ENCODE data around the gene NEO1.

The NEO1 gene

DNA sequence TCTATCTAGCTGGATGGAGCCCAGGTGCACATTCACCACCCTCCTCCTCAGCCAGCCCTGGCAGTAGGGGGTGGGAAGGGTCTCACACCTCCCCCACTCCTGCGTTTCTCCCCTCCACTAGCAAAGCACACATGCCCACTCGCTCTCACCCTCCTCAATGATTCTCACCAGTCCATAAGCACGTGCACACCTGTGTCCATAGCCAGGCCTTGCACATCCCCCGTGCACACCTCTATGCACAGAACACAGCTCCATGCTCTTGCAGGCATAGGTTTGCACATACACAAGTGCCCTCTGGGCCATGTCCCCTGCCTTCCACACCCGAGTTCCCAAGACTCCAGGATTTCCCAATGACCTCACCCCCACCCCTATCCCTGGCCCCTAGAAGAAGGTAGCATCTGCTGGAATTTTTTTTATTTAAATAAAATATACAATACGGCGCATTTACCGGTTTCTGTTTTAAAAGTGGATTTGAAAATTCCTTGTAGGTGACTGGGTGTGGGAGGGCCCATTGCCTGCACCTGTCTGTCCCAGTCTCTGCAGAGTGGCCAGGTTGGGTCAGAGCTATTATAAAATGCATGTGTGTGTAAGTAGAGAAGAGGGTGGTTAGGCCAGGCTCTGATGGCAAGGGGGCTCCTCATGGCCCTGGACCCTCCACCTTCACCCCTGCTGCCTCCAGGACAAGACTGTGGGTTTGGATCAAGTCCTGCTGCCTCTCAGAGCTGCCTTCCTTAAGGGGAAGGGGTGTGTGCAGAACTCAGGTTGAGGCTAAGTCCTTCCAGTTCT is 267.4 kb downstream of the NEO1 start:
- no peak for DNase-seq

DNA sequence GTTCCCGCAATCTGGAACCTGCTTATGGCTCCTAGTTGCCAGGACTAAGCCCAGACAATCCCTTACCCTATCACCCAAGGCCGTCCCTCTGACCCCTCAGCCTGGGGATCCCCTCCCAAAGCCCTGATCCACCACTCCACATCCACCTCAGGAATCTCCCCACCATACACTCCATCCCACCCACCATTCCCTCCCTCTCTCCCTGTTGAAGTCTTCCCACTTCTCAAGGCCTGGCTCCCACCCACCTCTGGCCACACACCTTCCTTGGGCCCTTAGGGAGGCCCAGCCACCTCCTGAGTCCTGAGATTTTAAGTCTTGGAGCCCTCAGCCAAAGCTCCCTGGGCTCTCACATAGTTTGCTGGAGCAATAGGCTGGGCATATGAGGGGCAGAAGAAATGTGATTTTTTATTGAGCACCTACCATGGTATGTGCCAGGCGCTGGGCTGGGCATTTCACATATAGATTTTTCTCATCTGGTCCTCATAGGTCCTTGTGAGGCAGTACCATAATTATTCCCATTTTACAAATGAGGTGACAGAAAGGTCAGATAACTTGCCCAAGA is 268.4 kb downstream of the NEO1 start:
- no peak for DNase-seq

DNA sequence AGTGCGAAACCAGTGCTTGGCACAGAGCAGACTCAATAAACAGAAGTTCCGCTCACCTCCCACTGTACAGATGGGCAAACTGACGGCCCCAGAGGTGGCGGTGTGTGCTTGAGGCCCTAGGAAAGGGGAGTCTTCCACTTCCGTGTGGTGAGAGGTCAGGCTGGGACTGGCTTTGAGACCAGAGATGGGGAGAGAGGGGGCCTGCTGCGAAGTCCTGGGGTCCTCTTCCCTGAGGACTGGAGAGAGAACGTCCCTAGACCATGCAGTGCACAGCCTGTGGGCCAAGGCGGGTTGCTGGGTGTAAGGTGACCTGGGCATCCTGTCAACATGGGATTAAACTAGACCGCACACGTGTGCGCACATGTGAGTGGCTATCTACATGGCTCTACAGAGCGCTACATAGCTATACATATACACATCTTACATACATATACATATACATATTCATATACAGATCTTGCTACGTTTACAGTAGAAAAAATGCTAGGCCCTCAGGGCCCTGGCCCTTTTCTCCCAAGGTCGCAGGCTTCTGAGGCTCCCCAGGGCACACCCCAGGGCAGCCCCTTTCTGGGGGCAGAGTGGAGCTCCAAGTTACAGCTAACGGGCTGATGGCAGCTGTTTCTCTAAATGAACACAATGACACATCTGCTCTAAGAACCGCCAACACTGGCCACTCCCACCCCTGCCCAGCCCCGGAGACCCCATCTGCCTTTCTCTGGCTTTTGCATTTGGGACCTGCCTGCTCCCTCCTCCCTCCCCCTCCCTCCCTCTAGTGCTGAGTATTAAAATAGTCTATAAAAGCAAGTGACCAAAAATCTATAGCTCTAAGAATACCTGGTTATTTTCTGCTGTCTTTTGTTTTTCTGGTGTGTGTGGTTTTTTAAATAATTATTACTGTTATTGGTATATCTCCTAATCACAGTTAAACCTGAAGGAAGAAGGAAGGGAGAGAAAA is 269.5 kb downstream of the NEO1 start:
- DNase-seq = no peak

DNA sequence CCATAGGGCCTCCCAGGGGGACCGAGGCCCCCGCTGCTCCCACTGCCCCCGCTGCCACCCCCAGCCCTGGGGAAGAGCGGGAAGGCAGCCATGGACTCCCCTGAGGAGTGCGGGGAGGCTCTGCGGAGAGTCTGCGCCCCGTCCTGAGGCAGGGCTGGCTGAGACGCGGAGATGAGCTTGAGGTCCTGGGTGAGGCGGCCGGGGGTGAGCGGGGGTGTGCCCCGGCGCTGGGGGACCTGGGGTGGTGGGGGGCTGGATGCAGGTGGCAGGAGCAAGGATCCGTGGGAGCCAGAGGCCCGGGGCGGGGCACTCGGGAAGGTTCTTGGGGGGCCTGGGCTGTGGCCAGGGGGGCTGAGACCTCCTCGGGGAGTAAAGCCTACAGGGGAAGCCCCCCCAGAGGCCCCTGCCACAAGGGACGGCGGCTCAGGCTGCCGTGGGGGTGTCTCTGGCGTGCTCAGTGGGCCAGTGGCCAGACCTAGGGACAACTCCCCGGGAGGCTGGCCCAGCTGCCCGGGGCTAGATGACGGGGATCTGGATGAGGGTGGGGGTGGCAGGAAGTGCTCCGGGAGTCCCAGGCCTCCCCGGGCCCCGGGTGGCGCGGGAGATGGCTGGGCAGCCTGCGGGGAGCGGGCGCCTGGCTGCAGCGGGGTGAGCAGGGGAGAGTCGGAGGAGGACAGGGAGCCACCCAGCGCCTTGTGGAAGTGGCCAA is 270.6 kb downstream of the NEO1 start:
- DNase-seq = no peak

DNA sequence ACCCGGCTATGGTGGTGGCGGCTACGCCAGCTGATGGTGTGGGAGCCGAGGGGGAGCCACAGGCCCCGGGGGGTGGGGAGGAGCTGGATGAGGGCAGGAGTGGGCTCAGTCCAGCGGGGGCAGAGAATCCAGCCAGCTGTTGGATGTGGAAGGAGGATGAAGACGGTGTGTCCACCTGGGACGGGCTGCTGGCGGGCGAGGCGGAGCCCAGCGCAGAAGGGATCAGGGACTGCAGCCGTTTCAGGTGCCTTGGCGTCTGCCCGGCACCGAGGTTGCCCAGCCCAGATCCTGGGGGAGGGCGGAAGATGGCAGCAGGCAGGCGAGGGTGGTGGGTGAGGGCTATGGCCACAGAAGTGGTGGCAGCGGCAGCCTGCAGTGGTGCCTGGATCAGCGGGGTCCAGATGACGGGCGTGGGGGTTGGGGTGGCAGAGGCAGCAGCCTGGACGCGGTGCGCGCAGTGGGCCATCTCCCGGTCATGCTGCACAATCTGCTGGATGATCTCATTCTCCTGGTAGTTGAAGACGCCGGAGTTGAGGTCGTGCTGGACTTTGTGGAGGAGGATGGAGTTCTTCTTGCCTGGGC is 271.2 kb downstream of the NEO1 start:
- DNase-seq = no peak

DNA sequence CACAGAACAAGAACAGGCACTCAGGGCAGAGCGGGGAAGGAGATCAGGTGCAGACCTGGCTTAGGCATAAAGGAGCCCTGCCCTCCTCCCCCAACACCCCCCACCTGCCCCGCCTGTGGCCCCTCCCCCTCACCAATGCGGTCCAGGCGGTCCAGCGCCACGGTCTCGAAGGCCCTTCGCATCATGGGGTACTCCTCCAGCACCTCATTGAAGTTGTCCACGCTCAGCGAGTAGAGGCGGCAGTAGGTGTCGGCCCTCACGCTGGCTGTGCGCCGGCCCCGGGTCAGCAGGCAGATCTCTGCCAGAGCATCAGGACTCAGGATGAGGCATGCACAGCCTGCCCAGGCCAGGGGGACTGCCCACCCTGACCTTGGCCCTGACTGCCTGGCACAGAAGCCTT is 271.7 kb downstream of the NEO1 start:
- DNase-seq = no peak

DNA sequence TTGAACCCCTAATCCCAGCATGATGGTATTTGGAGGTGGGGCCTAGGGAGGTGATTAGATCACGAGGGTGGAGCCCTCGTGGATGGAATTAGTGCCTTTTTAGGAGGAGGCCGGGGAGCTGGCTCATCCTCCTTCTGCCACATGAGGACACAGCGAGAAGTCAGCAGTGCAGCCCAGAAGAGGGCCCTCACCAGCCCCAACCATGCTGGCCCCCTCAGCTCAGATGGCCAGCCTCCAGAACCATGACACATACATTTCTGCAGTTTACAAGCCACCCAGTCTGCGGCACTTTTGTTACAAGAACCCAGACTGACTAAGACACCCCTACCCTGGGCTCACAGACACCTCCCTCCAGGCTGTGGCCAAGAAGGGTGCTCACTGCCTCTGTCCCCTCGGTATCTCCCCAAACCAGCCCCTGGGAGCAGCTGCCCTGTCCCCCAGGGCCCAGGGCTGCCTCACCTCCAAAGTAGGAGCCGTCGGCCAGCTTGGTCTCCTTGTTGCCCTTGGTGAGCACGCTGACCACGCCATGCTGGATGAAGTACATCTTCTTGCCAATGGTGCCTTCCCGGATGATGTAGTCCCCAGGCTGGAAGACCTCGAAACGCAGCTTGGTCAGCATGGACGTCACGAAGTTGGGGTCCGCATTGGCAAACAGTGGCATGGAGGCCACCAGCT is 272.4 kb downstream of the NEO1 start:
- no peak for DNase-seq

DNA sequence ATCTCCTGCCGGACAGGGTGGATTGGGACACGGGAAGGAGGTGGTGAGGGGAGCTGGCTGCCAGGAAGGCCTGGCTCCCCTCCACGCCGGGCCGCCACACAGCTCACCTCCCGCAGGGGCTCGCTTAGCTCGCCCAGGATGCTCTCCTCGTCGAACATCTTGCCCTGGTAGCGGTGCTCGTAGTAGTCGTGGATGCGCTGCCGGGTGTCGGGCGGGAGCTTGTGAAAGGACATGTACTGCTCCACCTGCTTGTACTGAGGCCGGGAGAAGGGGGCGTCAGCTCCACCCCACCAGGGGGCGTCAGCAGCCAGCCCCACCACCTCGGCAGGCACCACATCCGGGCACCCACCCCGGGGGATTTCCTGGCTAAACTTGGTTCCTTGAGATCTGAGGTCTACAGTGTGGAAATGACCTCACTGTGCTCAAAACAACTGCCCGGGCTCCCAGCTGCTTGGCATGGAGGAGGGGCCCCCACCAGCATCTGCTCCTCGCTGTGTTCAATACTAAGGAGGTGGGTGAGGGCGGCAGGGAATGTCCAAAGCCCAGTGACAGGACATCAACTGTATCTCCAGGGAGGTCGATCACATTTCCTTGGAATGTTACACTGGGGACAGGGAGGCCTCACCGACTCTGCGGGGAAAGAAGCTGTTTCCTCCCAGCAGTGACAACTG is 273.1 kb downstream of the NEO1 start:
- no peak for DNase-seq

DNA sequence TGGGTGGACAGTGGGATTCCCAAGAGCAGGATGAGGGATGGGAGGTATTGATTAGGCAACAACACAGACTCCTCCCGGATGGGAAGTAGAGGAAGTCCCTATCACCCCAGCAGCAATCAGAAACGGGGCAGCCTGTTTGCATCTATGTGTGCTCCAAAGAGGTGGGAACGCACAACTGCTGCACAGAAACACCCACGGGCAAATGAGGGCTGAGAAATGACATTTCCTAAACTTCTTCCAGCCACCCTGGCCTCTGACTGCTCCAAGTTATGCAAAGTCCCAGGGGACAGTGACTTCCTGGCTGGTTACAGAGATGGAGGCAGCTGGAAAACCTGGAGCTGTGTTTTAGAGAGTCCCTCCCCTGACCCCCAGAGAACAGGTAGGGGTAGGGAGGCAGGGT is 273.9 kb downstream of the NEO1 start:
- no peak for DNase-seq

DNA sequence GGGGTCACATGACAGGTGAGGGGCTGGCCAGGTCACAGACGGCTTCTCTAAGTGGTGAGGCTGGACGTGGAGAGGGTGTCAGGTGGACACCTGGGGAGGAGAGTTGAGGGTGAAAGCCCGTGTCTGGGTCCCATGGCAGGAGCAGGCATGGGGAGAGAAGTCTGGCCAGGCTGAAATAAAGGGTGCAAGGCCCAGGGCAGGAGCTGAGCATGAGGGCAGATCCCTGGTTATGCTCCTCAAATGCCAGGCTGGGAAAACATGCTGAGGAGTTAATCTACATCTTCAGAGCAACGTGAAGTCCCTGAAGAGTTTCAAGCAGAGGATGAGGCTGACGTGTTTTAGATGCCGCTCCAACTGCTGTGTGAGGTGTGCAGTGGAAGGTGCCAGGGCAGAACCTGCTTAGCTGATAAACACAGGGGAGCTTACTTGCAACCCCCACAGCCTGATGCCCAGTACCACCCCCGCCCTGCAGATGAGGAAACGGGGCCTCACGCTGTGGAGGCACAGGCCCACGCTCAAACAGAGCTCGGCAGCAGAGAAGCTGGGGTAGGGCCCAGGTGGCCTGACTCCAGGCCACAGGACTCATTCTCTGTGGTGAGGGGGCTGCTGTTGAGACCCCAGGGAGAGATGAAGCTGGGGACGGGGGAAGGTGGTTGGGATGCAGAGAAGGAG is 276.0 kb downstream of the NEO1 start:
- no peak for DNase-seq

DNA sequence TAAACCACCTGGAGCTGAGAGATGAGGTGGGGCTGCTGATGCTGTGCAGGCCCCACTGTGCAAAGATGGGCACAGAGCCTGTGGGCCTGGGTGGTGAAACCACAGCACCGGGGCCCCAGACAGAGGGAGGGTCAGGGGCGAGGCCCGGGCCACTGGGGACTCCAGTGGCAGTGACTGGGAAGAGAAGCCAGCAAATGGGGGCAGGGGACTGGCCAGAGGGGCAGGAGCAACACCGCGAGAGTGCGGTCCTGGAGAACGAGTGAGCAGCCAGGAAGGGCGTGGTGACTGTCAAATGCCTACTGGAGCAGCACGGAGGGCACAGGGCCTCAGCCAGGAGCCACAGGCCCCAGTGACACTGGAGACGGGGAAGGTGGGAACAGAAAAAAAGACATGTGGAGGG is 276.7 kb downstream of the NEO1 start:
- DNase-seq = no peak

DNA sequence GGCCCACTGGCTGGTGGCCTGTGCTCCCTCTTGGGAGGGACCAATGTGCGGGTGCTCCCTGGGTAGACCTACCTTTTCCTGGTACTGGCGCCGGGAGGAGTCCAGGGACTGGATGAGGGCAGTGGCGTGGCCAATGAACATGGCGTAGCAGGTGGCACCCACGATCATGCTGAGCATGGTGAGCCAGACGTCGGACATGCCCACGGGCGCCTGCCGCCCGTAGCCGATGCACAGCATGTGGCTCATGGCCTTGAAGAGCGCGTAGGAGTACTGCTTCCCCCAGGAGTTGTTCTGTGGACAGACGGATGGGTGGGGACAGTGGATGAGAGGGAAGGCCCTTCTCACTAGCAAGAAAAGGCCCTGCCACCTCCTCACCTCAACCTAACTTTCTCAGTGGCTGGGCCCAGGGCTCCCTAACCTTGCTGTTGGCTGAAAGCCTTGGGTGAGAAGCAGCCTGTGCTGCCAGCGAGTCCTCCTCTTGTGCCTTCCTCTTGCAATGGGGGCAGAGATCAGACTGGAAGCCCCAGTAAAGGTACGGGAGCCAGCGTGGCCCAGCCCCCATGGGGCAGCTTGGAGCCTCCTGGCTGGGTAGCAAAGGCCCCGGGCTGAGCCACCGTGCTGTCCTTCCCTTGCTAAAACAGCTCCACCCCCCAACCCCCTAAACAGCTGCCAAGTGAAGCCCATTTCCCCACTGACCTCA is 277.4 kb downstream of the NEO1 start:
- DNase-seq = no peak

DNA sequence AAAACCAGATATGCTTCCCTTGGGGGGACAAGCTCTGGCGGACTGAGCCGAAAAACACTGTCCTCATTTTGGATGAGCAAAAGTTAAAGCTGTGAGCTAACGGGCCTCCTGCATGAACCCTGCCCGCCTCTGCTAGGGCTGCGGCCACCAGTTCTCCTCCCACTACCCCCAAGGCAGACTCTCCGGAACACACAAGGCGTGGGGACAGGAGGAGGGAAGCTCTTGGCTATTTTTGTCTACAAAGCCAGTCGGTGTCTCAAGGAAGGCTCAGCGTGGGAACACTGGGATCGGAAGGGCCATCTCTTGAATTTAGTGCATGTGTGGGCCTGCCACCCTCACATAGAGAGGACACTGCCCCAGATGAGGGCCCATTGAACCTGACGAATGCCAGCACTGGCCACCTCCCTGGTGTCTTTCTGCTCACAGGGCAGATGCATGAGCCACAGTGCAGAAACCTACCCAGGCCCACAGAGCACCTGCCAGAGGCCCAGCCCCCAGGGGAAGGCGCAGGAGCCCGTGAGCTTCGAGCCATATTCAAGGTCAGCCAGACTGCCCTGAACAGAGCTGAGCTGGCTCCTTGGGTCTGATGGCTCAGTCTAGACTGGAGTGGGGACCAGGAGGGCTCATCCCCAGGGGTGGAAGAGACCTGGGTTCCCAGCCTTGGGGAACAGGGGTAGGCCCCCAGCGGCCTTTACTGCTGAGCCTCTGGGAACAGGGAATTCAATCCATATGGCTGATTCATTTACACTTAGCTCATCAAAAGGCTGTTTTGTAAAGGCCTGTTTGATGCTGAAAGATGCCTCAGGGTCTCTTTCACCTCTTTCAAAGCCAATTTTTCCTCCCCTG is 278.2 kb downstream of the NEO1 start:
- DNase-seq = no peak

DNA sequence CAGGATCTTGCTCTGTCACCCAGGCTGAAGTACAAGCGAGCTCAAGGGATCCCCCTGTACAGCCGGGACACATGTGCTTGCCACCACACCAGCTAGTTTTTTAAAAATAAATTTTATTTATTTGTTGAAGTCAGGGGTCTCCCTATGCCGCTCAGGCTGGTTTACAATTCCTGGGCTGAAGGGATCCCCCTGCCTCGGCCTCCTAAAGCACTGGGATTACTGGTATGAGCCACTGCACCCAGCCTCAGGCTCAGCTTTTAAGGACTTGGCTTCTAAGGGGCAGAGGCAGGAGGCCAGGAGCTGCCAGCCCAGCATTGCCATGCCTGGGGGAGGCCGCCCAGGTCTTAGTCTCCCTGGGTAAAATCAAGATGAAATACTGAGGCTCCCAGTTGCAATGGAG is 279.2 kb downstream of the NEO1 start:
- no peak for DNase-seq

DNA sequence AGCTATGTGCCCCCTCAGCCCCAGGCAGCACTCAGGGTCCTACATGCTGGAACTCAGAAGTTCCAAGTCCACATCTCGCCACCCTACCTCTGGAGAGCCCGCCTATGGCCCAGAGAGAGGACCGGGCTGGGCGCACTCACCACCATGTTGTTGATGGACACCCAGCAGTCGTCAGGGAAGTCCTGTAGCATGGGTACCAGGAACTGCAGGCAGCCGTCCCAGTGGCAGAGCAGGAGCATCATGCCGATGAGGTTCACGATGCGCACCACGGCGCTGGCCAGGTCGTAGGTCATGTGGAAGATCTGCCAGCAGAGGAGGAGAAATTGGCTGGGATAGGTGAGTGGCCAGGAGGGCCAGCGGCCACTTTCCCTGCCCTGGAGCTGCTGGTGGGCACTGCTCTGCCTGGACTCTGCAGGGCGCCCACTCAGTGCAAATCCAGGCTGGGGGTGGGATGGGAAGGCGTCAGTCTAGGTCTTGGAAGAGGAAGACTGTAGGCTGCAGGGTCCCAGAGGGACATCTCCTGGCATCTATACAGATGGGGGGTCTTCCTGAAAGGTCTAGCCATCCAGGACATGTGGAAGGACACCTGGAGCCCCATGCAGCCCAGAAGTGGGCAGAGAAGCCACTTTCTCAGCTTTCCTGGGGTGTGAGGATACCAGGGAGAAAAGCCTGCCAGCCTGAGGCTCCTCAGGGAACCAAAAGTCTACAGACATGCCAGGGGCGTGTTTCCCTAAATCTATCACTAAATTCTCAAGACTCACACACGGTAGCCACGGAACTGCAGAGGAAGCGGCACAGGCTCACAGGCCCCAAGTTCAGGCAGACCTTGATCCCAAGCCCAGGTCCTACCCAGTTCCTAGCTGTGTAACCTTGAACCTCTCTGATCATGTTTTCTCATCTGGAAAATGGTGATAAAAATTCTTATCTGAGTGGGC is 280.0 kb downstream of the NEO1 start:
- no peak for DNase-seq

DNA sequence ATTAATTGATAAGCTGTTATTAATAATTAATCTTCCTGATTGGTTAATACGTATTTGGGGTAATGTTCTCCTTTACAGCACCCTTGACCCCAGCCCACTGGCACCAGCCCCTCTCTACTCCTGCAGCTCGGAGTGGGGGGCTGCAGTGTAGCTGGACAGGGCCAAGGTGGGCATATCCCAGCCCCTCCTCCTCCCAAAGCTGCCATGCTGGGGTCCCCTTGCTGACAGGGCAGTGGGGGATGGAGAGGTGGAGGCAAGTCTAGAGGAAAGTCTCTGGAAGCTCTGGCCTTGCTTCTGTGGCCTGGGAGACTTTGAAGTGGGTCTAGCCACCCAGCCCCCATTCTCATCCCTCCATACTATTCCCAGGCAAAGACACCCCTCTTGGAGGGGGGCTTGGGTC is 280.7 kb downstream of the NEO1 start:
- DNase-seq = no peak

DNA sequence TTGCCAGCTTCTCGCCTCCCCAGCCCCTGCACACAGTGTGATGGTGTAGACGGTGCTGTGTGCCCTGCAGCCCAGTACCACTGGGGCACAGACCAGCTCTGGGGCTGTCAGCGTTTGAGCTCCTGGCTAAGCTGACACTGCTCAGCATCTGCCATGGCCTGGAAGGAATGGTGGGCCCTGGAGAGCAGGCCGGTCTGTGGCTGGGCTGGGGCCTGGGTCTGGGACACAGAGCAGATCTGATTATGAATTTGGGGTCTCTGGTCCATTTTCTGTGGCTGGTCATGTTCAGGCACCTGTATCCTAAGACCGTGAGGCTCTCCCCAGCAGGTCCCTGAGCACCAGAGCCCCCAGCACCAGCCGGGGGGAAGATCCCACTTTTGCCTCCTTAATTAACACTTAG is 281.8 kb downstream of the NEO1 start:
- DNase-seq = no peak

DNA sequence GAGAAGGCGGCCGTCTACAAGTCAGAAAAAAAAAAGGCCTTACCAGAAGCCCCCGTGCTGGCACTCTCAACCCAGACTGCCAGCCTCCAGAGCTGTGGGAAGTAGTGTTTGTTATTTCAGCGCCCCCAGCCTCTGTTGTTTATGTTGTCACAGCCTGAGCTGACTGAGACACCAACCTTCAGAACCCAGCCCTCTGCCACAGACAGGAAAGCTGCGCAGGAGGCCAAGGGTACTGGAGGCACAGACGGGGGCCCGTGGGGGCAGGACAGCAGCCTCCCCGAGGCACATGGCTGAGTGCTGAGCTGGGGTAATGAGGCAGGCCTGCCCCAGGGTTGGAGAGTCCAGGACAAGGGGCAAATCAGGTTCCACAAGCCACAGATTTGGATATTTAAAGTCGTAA is 282.8 kb downstream of the NEO1 start:
- DNase-seq = no peak

All from activated naive CD4-positive, alpha-beta T cell treated with Interleukin-2 at 50 U/mL for 16 hours (primary cell).